ENCODE measurements around the gene DDR2. TPM values are rescaled to one million over a fixed set of nuclear protein-coding genes. Genes with fewer than 3 reads are reported as not detected.

DDR2 gene
- total RNA-seq, 1 experiment from 2014 or later, result 0.52 TPM

DNA sequence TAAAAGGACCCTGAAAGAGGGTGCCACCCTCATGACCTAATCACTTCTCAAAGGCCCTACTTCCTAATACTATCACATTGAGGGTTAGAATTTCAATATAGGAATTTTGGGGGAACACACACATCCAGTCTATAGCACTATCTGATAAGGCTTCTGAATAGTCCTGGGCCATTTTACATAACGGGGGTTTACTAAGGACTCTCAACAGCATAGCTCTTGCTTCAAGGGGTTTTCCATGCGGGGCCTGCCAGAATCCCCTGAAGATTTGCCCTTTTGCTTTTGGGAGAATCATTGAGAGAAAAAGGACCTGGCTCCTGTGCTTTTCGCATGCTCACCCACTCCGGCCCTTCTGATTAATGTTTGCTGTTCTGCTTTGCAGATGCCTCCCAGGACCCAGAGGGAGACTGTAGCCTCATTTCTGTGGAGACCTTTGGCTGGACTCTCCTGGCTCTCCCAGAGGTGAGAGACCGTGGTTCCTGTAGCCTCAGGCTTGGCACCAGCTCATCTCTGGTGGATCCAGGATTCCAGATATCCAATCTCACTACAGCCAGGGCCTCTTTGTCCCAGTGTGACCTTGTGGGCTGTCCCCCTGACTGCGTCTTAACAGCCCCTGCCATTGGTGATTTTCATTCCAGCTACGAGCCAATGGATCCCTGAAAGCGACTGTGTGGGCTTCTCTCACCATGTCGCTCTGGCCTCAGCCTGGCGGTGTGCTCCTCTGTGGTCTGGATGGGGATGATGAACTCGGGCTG lies 72.6 kb downstream of the DDR2 start:
- no peaks in the 10 kb centered on the region for H3K27me3 Mint-ChIP-seq (ENCODE audit: low read depth)
- Histone ChIP-seq H3K79me2 (ENCODE audit: insufficient read depth, low read length) (no peaks in the 10 kb centered on the region), H4K5ac (ENCODE audit: insufficient read length, low read depth, low read length) (no peak overlapping the region), H2AK5ac (ENCODE audit: insufficient read length, low read length) (no peak overlapping the region), H3T11ph (ENCODE audit: low read length) (no peak overlapping the region), H3K18ac (ENCODE audit: insufficient read length, low read depth, low read length) (no peak overlapping the region), H3K9ac (ENCODE audit: extremely low read depth, insufficient read length, low read length) (no peak overlapping the region), H2BK15ac (ENCODE audit: low read depth, low read length) (no peak overlapping the region), H3K27ac (ENCODE audit: insufficient read length, low read depth, low read length) (no peak overlapping the region), H3K14ac (ENCODE audit: insufficient read depth, low read length) (no peak overlapping the region), H2AFZ (ENCODE audit: low read length) (no peak overlapping the region), H3K23me2 (ENCODE audit: insufficient read length, low read depth, low read length, poor library complexity, severe bottlenecking) (no peaks in the 10 kb centered on the region), H3K79me1 (ENCODE audit: insufficient read depth, low read depth, low read length, poor library complexity, severe bottlenecking) (no peaks in the 10 kb centered on the region), H4K8ac (replicated peaks; ENCODE audit: insufficient read length, low read depth, low read length) (no peak overlapping the region), H3K23ac (ENCODE audit: insufficient read length, low read depth, low read length) (no peak overlapping the region), H2BK12ac (ENCODE audit: insufficient read length, low read depth, low read length) (no peak overlapping the region), H2BK20ac (ENCODE audit: low read depth, low read length, poor library complexity, severe bottlenecking) (no peak overlapping the region), H3K4ac (ENCODE audit: low read depth, low read length) (no peak overlapping the region), H3K27me3 (ENCODE audit: insufficient read depth, low read length) (no peaks in the 10 kb centered on the region), H2BK5ac (ENCODE audit: insufficient read length, low read length) (no peak overlapping the region), H3K4me1 (ENCODE audit: insufficient read depth, low read length) (no peaks in the 10 kb centered on the region), H2BK120ac (ENCODE audit: low read depth, low read length, poor library complexity, severe bottlenecking) (no peak overlapping the region), H3K56ac (ENCODE audit: insufficient read length, low read depth, low read length) (no peak overlapping the region), H4K91ac (ENCODE audit: insufficient read length, low read depth, low read length) (no peak overlapping the region), H3K4me2 (ENCODE audit: insufficient read depth, insufficient read length, low read length) (no peak overlapping the region), H3K9me3 (ENCODE audit: control insufficient read depth, low read depth, low read length) (no peaks in the 10 kb centered on the region), H4K20me1 (ENCODE audit: control insufficient read depth, insufficient read depth, insufficient read length) (no peaks in the 10 kb centered on the region)
- TF ChIP-seq, protein P1, sequence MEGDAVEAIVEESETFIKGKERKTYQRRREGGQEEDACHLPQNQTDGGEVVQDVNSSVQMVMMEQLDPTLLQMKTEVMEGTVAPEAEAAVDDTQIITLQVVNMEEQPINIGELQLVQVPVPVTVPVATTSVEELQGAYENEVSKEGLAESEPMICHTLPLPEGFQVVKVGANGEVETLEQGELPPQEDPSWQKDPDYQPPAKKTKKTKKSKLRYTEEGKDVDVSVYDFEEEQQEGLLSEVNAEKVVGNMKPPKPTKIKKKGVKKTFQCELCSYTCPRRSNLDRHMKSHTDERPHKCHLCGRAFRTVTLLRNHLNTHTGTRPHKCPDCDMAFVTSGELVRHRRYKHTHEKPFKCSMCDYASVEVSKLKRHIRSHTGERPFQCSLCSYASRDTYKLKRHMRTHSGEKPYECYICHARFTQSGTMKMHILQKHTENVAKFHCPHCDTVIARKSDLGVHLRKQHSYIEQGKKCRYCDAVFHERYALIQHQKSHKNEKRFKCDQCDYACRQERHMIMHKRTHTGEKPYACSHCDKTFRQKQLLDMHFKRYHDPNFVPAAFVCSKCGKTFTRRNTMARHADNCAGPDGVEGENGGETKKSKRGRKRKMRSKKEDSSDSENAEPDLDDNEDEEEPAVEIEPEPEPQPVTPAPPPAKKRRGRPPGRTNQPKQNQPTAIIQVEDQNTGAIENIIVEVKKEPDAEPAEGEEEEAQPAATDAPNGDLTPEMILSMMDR (conservative IDR thresholded peaks at IDR 0.05), result no peak
- H3K27ac Mint-ChIP-seq, result no peak overlapping the region
- WGBS (ENCODE audit: extremely low coverage, insufficient read length, low lambda C conversion rate), result no CpG with 5 or more reads among the region's 11 CpGs
- no peaks in the 10 kb centered on the region for H3K36me3 Mint-ChIP-seq (ENCODE audit: insufficient read depth in 1 of 3, low read depth in 3 of 3)
- no peaks in the 10 kb centered on the region for H3K9me3 Mint-ChIP-seq
- H3K4me3 Mint-ChIP-seq, result no peak overlapping the region
- peaks cover 3 to 4% of the 10 kb centered on the region in 2 experiments; a peak in 3 of 4 replicates for H3K4me1 Mint-ChIP-seq
- DNase-seq, result no peak
